SHP77 (cell line): ENCODE measurements around the gene APPBP2.

ENCODE experiments used
- DNase-seq, 2 experiments: peaks; one replicate each; lab custom pipeline; 2025; lab: John Stamatoyannopoulos, UW

Gene APPBP2

GRCh38 chr17:60396412-60396811, 129.6 kb downstream of the APPBP2 start:
- DNase-seq: no peak

GRCh38 chr17:60395508-60396065, 130.5 kb downstream of the APPBP2 start:
- no peak for DNase-seq

GRCh38 chr17:60393840-60394723, 132.0 kb downstream of the APPBP2 start:
- DNase-seq: no peak
